ENCODE data around the gene OSGEPL1. TPM values are rescaled to one million over a fixed set of nuclear protein-coding genes. Genes with fewer than 3 reads are reported as not detected.

The OSGEPL1 gene
- 11.4 and 13.7 TPM in 2 replicates for total RNA-seq

GRCh38 chr2:189762551-189763298 is at the start of gene OSGEPL1:
OSGEPL1 (minus strand) TSS chr2:189762792; CDS start chr2:189761640, 1,152 bp downstream.

GRCh38 chr2:189783927-189784867 is 21.6 kb upstream of the OSGEPL1 start, which contains the start of the genes ORMDL1 and PMS1:
ORMDL1 (minus strand) TSS chr2:189784339; CDS start chr2:189782595, 1,744 bp downstream.
PMS1 (plus strand) TSS chr2:189784450; CDS start chr2:189791810, 7,360 bp downstream.

Other genes with a start within 250 kb of the OSGEPL1 start
- gene SLC40A1, start 182.0 kb downstream of the OSGEPL1 start, total RNA-seq = 0.39 and 0.73 TPM in 2 replicates
- 48.9 and 57.3 TPM in 2 replicates for gene ASNSD1, start 101.3 kb downstream of the OSGEPL1 start, total RNA-seq
- 7.4 and 9.9 TPM in 2 replicates for gene ANKAR, start 88.1 kb downstream of the OSGEPL1 start, total RNA-seq
- gene ORMDL1, start 21.5 kb upstream of the OSGEPL1 start, total RNA-seq = 29.8 and 32.1 TPM in 2 replicates
- gene PMS1, start 21.7 kb upstream of the OSGEPL1 start, total RNA-seq = 21.7 and 22.9 TPM in 2 replicates